MG63 (cell line): Measurements from ENCODE around the gene AGAP1. TPM values are rescaled to one million over a fixed set of nuclear protein-coding genes. Genes with fewer than 3 reads are reported as not detected.

Experiments used
- DNase-seq: peaks from one replicate; pipeline ENCODE4 v3.0.0-alpha.2; 2020
- H3K27me3 ChIP-seq: fragments of 250-450 bp; sonication (Bioruptor Pico); 2 replicates; pipeline ENCODE4 v1.5.1; 2020; ENCODE audit warnings: mild to moderate bottlenecking, moderate library complexity
- H3K36me3 ChIP-seq: fragments of 250-450 bp; sonication (Bioruptor Pico); 2 replicates; pipeline ENCODE4 v1.5.1; 2020; ENCODE audit warnings: mild to moderate bottlenecking, moderate library complexity
- H3K4me3 ChIP-seq: fragments of 250-450 bp; sonication (Bioruptor Pico); 2 replicates; pipeline ENCODE4 v1.5.1; 2020; ENCODE audit warnings: mild to moderate bottlenecking, moderate library complexity
- H3K9me3 ChIP-seq: fragments of 250-450 bp; sonication (Bioruptor Pico); 2 replicates; pipeline ENCODE4 v1.5.1; 2020; ENCODE audit warnings: mild to moderate bottlenecking, moderate library complexity
- total RNA-seq: library from RNA; depleted of rRNA; stranded (reverse); fragments of >200 nt; shearing (Covaris generic); gene quantifications from 2 replicates; pipeline ENCODE4 v1.2.3, GENCODE V29; 2014; ENCODE audit warnings: low replicate concordance

The AGAP1 gene
- total RNA-seq, 1 experiment from 2014 or later, result 8.8 TPM

DNA sequence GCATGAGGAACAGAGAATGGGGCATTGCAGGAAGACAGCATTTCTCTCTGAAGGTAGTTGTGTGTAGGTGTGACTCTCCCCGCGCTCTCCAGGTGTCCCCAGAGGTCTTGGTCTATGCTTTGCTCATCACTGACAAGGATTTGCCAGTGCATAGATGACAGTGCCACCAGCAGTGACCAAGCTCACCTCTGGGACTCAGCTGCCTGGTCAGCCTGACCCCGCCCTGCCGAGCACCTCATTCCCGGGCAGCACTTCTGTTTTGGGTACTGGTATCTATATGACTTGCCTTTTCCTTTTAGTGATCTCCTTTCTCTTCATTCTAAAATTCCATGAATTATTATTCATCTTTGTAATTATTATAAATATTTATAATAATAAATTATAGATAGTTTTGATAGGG lies 615.2 kb downstream of the AGAP1 start:
- no peaks in the 10 kb centered on the region for H3K36me3 ChIP-seq
- no peaks in the 10 kb centered on the region for H3K27me3 ChIP-seq
- H3K4me3 ChIP-seq, result no peak overlapping the region
- no peaks in the 10 kb centered on the region for H3K9me3 ChIP-seq
- no peak for DNase-seq

DNA sequence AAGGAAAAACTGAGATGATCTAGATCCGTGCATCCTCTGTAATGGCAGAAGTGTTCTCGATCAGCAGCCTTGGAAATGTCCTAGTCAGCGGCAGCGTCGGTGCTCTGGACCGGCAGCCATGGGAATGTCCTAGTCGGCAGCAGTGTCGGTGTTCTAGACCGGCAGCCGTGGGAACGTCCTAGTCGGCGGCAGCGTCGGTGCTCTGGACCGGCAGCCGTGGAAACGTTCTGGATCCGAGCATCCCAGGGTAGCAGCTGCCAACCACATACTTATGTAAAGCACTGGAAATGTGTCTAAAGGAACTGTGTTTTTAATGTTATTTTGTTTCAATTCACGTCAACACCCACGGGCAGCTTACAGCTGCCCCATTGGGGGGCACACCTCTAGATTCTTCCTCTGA lies 615.6 kb downstream of the AGAP1 start:
- DNase-seq, result no peak
- no peaks in the 10 kb centered on the region for H3K27me3 ChIP-seq
- H3K36me3 ChIP-seq, result no peaks in the 10 kb centered on the region
- no peak overlapping the region for H3K4me3 ChIP-seq
- H3K9me3 ChIP-seq, result no peaks in the 10 kb centered on the region

DNA sequence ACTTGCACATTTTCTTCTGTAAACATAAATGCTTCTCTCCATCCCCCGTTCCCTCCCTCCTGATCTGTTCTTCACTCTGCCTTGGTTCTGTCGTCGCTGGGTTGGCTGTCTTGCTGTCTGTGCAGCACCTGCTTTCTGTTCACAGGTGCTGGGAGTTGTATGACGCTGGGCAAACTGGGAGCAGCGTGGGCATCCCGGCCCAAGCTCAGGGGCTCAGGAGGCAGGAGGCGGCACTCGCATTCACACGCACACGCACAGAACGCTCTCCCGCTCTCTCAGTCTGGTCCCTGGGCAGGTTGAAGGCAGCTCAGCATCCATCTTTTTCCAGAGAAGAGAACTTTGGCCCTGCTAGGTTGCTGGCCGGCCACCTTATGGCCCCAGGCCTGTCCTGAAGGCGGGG lies 618.6 kb downstream of the AGAP1 start:
- no peaks in the 10 kb centered on the region for H3K9me3 ChIP-seq
- H3K4me3 ChIP-seq, result no peak overlapping the region
- no peaks in the 10 kb centered on the region for H3K27me3 ChIP-seq
- DNase-seq, result no peak
- no peaks in the 10 kb centered on the region for H3K36me3 ChIP-seq

DNA sequence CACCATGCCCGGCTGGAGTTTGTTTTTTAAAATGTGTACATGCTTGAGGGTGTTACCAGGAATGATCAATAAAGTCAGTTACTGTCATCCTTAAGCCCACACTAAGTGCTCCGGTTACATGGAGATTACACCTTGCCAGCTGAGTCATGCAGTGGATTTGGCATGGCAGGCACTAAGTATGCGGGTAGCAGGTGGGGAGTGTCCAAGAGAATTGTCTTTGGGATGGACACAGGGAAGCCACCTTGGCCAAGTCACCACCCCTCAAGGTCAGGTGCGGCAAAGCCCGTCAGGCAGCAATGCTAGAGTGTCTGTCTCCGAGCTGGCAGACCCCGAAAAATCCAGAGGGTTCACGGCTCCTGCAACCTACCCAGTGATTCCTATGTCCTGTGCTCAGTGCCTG lies 619.6 kb downstream of the AGAP1 start:
- Histone ChIP-seq H3K27me3 (no peaks in the 10 kb centered on the region), H3K36me3 (no peaks in the 10 kb centered on the region), H3K4me3 (no peak overlapping the region), H3K9me3 (no peaks in the 10 kb centered on the region)
- DNase-seq, result peak; percentile 39

DNA sequence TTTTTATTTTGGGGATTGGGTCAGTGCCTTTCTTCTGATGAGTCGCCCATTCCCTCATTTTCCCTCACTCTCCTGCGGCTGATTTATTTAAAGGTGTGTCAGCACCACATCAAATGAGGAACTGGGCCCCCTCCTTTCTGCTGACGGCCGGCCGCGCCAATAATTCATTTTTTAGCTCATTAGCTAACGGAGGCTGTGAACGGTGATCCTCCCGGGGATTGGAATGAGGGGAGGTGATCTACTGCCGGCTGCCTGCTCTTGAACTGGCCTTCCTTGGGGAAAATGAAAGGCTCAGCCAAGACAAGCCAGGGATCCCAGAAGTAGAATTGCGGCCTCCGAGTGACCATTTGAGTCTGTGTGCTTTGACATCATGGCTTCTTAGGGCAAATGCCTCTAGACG lies 620.1 kb downstream of the AGAP1 start:
- no peaks in the 10 kb centered on the region for H3K27me3 ChIP-seq
- H3K9me3 ChIP-seq, result no peaks in the 10 kb centered on the region
- no peaks in the 10 kb centered on the region for H3K36me3 ChIP-seq
- no peak overlapping the region for H3K4me3 ChIP-seq
- no peak for DNase-seq

DNA sequence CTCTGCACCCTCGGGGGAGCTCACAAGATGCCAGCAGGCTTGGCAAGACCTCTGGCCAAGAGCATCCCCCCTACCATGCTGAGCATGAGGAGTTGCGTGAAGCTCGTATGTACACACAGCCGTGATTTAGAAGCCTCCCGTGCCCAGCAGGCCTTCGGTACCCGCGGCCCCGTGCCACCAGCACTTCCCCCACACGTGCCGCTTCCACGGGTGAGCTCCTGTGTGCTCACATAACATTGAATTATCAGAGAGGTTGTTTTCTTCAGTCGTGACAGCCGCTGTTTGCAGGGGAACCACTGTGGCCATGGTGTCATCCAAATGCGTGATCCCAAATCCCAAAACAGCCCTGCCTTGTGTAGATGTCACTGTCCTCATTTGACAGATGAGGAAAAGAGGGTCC lies 621.1 kb downstream of the AGAP1 start:
- DNase-seq, result no peak
- H3K4me3 ChIP-seq, result no peak overlapping the region
- no peaks in the 10 kb centered on the region for H3K27me3 ChIP-seq
- no peaks in the 10 kb centered on the region for H3K9me3 ChIP-seq
- no peaks in the 10 kb centered on the region for H3K36me3 ChIP-seq

DNA sequence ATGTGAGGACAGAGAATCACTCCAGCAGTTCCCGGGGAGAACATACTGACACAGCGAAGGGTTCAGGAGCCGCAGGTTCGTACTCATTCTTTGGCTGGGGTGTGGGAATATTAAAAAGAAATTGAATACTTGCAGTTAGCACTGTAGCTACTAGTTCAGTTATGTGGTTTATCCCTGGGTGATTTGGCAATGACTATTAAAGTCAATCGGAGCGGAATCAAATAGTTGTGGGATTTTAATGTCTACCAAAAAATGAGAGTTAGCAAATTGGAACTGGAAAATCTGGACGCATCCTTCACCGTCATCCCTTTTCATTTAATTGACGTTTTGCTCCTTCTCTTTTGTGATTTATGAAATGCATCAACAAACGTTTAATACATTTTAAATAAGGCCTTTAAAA lies 623.6 kb downstream of the AGAP1 start:
- DNase-seq, result no peak
- Histone ChIP-seq H3K36me3 (no peaks in the 10 kb centered on the region), H3K27me3 (no peaks in the 10 kb centered on the region), H3K9me3 (no peaks in the 10 kb centered on the region), H3K4me3 (no peak overlapping the region)

DNA sequence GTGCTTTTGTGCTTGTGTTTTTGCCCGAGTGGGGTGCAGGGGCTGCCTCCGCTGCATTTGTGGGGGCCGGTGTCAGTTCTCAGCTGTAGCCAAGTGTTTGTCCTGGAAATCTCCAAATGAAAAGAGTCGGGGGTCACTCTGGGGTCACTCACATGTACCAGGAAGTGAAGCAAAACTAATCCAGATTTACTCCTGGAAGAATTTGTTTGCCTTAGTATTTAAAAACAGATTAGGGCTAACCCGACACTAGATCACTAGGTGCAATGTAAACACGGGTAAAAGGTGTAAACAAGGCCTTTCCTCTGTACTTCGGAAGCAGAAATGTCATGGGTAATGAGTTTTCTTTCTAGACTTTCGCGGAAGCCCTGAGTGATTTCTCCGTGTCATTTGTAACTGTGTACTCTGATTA lies 624.0 kb downstream of the AGAP1 start:
- no peaks in the 10 kb centered on the region for H3K9me3 ChIP-seq
- H3K27me3 ChIP-seq, result no peaks in the 10 kb centered on the region
- H3K4me3 ChIP-seq, result no peak overlapping the region
- no peak for DNase-seq
- no peaks in the 10 kb centered on the region for H3K36me3 ChIP-seq

DNA sequence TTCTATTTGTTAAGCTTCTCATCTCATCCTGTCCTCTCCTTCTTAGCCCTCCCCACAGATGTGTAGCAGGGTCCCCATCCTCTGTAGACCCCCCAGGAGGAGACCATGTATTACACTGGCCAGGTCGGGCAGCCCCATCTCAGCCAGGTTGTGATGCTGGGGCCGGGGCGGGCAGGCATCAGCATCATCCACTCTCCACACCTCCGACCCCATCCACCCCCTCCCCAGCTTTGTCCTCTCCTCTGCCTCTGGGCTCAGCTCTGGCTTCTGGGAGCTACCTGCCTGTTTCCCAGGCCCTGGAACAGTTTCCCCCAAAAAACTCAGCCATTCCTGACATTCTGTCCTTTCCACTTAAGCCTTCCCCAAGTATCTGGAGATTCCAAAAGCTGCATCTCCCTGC lies 625.2 kb downstream of the AGAP1 start:
- Histone ChIP-seq H3K4me3 (no peak overlapping the region), H3K27me3 (no peaks in the 10 kb centered on the region), H3K36me3 (no peaks in the 10 kb centered on the region), H3K9me3 (no peaks in the 10 kb centered on the region)
- no peak for DNase-seq

DNA sequence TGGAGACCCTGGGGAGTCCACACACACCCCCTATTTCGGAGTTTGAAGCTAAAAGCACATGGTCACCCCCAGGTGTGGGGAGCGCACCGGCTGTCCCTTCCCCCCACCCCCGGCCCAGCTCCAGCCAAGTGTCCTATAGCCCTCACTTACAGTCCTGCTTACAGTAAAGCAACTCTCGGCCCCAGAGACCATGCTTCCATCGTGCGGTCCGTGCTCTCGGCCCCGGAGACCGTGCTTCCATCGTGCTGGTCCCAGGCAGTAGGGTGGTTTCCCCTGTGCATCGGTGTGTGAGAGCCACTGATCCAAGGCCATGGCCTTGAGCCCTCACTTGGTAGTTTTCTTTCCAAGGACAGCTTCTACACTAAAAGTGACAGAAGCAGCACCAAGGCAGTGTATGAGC lies 625.6 kb downstream of the AGAP1 start:
- no peak for DNase-seq
- Histone ChIP-seq H3K4me3 (no peak overlapping the region), H3K27me3 (no peaks in the 10 kb centered on the region), H3K9me3 (no peaks in the 10 kb centered on the region), H3K36me3 (no peaks in the 10 kb centered on the region)

DNA sequence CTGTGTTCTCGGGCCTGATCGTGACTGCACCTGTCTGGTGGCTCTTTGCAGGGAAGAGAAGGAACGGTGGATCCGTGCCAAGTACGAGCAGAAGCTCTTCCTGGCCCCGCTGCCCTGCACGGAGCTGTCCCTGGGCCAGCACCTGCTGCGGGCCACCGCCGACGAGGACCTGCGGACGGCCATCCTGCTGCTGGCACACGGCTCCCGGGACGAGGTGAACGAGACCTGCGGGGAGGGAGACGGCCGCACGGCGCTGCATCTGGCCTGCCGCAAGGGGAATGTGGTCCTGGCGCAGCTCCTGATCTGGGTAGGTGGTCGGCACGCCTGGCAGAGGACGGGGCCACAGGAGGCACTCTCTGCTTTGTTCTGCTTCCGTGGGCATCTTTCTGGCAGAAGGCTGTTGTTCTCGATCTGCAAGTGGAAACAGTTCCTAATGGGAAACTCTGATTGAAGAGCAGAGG lies 626.3 kb downstream of the AGAP1 start:
- H3K9me3 ChIP-seq, result no peaks in the 10 kb centered on the region
- no peaks in the 10 kb centered on the region for H3K36me3 ChIP-seq
- no peaks in the 10 kb centered on the region for H3K27me3 ChIP-seq
- H3K4me3 ChIP-seq, result no peak overlapping the region
- DNase-seq, result no peak

DNA sequence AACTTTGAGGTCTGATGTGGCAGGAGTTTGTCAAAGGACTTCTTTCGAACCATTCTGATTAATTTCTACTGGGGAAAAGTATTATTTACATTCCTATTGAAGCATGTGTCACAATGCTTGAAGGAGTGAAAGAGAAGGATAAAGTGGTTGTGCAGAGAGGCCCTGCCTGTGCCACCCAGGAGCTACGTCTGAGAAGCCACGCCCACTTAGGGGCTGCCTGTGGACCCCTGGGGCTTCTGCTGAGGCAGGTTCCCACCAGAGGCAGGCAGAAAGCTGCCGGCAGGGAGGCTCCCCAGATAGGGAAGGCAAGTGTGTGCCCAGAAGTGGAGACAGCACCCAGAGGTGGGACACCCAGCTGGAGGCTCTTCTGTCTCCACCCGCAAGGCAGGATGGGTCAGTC lies 627.0 kb downstream of the AGAP1 start:
- Histone ChIP-seq H3K4me3 (no peak overlapping the region), H3K27me3 (no peaks in the 10 kb centered on the region), H3K36me3 (no peaks in the 10 kb centered on the region), H3K9me3 (no peaks in the 10 kb centered on the region)
- DNase-seq, result no peak

DNA sequence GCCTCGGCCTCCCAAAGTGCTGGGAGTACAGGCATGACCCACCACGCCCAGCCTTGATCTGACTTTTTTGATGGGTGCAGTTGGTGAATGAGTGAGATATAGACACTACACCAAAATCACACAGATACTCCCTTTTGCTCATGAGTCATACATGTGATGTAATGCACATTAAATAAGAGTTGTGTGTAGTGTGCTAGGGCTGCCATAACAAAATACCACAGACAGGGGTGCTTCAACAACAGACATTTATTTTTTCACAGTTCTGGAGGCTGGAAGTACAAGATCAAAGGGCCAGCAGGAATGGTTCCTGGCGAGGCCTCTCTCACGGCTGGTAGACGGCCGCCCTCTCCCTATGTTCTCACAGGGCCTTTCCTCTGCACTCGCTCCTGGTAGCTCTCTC lies 627.7 kb downstream of the AGAP1 start:
- H3K36me3 ChIP-seq, result no peaks in the 10 kb centered on the region
- H3K9me3 ChIP-seq, result no peaks in the 10 kb centered on the region
- H3K27me3 ChIP-seq, result no peaks in the 10 kb centered on the region
- no peak overlapping the region for H3K4me3 ChIP-seq
- DNase-seq, result no peak

DNA sequence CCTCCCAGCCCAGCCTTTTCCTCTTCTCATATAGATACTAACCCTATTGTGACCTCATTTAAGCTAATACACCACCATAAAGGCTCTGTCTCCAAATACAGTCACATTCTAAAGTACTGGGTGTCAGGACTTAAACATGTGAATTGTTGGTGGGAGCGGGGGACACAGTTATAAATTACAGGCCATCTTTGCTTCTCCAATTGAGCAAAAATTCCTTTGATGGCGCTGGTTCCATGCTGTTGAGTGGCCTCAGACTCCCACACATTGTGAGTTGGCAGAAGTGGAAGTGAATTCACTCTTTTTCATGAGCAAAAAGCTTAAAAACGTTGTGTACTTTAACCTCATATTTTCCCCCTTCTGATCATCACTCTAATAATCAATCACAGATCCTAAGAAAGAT lies 628.4 kb downstream of the AGAP1 start:
- Histone ChIP-seq H3K9me3 (no peaks in the 10 kb centered on the region), H3K27me3 (no peaks in the 10 kb centered on the region), H3K4me3 (no peak overlapping the region), H3K36me3 (no peaks in the 10 kb centered on the region)
- DNase-seq, result no peak

DNA sequence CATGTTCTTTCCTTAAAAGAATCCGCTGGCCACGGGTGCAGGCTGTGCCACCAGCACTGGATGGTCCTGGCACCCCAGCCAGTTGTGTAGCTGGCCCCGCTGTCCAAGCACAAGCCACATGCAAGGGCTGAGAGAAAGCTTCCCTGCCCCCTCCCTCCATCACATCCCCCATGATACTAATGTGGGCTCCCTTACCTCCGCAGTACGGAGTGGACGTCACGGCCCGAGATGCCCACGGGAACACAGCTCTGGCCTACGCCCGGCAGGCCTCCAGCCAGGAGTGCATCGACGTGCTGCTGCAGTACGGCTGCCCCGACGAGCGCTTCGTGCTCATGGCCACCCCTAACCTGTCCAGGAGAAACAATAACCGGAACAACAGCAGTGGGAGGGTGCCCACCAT lies 629.9 kb downstream of the AGAP1 start:
- DNase-seq, result no peak
- no peaks in the 10 kb centered on the region for H3K36me3 ChIP-seq
- H3K27me3 ChIP-seq, result no peaks in the 10 kb centered on the region
- no peaks in the 10 kb centered on the region for H3K9me3 ChIP-seq
- no peak overlapping the region for H3K4me3 ChIP-seq

DNA sequence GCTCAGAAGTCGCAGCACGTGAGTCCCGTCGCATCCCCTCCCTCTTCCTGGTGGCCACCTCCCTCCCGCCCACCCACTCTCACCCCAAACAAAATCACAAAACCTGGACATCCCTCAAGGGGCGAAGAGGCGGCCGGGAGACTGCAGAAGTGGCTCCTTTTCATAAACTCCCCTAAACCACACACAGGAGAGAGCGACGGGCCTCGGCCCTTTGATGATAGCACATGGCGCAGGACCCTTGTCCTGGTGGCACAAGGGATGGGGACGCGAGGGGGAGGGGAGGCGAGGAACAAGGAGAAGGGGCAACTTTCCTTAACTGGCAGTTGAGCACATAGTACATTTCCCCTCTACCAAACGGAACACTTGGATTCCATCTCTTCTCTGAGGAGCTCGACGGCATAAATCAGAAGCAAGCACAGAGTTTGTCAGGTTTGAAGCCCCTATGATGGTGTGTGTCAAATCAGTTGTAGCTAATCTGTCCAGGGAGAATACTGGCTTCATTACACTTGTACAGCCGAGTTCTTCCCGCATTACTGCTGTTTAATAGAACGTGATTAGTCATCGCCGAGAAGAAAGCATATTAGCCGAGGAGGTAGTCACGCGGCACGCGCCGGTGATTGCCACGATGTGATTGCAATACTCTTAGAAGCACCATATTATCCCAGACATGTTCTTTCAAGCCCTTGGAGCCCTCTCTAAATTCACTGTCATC lies 630.5 kb downstream of the AGAP1 start:
- H3K27me3 ChIP-seq, result no peaks in the 10 kb centered on the region
- DNase-seq, result no peak
- H3K9me3 ChIP-seq, result no peaks in the 10 kb centered on the region

DNA sequence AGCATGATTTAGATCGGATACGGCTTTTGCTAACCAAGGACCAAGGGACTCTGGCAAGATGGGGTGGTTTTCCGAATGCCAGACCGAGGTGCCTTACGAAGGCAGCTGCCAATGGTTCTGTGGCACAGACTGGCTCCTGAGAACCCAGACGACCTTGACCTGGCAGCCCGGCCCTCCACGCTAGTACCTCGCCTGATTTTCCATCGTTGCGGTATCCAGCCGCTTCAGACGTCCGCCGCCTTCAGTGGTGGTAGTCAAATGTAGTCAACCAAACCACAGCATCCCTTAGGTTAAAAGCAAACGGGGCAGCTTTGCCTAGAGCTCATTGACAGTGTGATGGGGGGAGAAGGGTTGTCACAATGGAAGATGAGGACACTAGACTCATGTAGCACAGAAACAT lies 631.7 kb downstream of the AGAP1 start:
- Histone ChIP-seq H3K27me3 (no peaks in the 10 kb centered on the region), H3K36me3 (no peaks in the 10 kb centered on the region), H3K4me3 (no peak overlapping the region), H3K9me3 (no peaks in the 10 kb centered on the region)
- no peak for DNase-seq

More for the DNA sequence above, 630.5 kb downstream of the AGAP1 start:
- no peak overlapping the region for H3K4me3 ChIP-seq
- no peaks in the 10 kb centered on the region for H3K36me3 ChIP-seq

DNA sequence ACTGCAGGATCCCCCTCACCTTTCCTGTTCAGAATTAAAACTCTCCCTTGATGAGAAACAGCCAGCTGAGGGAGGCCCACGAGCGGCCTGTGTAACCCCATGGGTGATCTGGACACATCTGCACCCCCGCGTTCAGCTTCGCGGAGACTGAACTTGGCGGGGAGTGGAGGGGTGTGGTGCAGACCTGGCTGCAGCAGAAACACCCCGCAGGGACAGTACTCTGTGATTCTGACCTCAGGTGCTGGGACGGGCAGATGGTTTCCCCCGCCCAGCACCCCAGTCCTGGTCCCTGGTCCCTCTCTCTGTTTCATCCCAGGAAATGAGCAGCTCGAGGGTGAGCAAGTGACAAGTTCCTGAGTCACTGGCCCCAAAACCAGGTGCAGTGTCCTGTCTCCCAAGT lies 633.2 kb downstream of the AGAP1 start:
- Histone ChIP-seq H3K36me3 (no peaks in the 10 kb centered on the region), H3K4me3 (no peak overlapping the region), H3K27me3 (no peaks in the 10 kb centered on the region), H3K9me3 (no peaks in the 10 kb centered on the region)
- DNase-seq, result no peak

DNA sequence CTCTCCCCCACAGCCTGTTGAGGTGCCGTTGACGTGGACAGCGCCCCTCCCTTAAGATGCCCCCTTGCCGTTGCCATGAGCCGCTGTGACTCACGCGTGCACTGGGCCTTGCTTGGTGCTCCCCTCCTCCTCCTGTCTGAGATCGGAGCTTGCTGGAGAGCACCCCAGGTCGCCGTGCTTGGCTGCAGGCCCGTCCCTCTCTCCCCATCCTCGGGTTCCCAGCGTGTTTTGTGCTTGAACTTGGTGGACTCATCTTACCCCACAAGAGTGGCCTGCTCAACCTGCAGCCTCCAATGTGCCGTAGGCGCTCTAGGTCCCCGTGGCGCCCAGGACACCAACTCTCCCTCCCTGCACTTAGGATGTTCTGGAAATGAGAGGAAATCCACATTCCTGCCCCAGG lies 634.5 kb downstream of the AGAP1 start:
- no peaks in the 10 kb centered on the region for H3K9me3 ChIP-seq
- H3K36me3 ChIP-seq, result no peaks in the 10 kb centered on the region
- DNase-seq, result no peak
- H3K27me3 ChIP-seq, result no peaks in the 10 kb centered on the region
- no peak overlapping the region for H3K4me3 ChIP-seq
